ENCODE results near the gene HPCA.

The HPCA gene

DNA sequence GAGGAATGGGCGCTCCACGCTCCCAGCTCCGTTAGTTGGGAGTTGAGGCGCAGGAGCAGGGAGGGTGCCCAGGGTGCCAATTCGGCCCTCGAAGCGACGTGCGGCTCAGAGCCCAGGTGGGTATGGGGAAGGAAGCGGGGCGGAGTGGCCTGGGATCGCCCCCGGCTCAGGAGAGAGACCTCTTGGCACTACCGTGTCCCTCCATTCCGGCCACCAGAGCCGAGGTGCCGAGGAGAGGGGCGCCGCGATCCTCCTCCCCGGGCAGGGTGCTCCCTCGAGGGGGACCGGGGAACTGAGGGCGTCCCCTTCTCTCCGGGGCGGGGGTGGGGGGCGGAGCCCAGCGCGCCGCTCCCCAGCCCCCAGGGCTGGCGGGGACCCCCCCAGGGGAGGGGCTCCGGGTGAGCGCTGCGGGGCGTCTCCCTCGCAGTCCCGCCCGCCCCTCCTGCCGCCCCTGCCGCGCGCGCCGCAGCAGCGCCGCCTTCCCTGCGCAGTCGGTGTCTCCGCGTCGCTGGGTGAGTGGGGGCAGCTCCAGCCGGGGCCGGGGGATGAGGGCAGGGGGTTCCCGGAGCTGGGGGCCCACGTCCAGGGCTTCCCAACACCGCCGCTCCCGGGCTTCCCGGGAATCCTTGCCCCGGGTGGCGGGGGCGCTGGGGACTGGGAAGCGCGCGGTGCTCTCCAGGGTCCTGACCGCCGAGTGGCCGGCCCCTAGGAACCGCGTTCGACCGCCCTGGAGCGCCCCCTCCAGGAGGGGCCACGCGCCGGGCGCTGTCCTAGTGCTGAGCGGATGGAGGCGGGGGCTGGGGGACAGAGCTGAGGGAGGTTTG, at the start of gene HPCA:
Gene HPCA, plus strand, starts transcription at position 488 of the 824 bp plus-strand sequence. CDS start 2,408 bp downstream, outside the sequence.
- DNase-seq, result peak; percentile 42

DNA sequence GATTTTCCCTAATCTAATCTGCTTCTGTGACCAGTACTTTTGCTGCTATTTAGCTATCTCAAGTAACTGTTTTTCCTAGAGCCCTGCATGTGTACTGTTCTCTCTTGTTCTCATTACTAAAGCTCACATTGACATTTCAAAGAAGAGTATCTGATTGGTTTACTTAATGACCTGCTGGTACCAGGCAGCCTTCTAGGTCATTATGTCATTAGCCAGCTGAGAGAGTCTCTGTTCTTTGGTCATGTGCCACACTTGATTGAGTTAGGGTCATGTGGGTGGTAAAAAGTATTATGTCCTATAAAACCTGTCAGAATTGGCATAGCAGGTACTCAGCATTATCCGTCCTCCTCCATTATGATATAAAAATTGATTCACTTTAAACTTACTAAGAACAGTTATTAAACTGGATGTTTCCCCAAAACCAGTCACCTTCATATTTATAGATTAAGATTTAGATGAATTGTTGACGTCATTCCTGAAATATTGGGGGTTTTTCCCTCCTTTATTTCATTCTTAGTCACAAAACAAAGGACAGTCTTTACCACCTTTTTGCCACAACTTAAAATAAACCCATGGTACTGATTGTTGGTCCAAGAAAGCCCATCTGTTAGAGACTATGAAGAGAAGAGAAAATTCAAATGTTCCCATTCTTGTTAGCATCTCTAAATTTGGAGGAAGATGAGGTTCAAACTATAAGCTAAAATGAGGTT, 37.8 kb upstream of the HPCA start:
- no peak for DNase-seq

DNA sequence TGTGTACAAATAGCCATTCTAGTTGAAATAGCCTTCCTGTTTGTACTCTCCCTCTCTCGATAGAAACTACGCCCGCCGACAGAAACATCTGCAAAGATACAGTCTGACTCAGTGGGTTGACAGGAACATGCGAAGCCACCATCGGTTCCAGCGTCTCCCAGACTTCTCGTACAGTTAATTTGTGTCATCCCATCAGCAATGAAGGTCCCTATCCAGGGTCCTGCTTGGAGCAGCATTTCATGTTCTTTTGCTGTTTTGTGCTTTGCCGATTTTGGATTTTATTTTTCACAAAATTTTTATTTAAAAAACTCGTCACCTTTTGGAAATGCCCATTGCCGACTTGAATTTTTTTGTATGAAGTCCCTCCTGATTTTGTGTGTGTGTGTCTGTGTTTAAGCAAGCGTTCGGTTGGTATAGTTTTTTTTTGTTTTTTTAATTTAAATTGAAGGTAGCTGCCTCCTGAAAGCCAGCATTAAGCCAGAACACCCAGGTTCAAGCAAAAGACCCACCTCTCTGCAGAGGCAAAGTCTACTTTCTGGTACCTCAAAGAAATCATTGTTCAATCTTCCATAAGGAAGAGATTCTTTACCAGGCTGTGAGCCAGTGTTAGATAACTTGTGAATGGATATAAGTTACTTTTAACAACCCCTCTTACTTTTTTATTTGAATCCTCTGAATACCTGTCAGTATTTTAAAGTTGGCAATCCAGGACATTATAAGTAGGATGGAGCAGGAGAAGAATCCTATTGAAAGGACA, 30.3 kb upstream of the HPCA start:
- no peak for DNase-seq

DNA sequence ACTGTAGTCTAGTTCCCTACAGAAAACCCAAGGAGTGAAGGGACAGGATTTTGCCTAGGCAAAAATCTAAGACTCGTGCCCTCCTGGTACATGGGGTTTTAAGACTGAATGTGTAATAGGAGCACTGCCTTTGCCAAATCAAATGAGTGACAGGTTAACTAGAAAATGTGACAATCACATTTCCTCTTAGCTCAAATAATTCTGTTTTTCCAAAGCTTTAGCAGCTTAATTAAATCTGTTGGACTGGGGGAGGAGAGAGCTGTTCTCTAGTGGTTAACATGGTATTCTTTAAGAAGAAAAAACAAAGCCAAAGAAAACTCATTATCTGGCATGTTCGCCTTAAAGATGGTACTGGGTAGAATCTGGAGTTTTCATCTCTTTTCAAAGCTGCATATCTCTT, 28.2 kb upstream of the HPCA start:
- no peak for DNase-seq

DNA sequence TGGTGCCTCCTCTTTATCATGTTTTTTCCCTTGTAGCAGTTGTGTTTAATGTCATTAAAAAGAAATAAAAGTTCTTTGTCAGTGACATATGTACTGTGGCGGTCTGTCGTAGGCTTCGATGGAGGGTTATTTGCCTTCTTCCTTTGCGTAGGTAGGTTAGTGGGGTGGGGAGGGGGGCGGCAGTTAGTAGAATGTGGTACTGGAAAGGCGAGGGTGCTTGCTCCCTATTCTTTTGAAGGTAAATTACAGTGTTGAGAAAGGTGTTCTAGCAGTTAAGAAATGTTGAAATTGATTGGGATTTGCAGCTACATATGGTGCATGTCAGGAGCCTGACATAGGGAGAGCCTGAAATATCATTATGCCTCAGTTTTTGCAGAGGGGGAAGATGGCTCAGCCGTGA, 27.5 kb upstream of the HPCA start:
- DNase-seq, result no peak

DNA sequence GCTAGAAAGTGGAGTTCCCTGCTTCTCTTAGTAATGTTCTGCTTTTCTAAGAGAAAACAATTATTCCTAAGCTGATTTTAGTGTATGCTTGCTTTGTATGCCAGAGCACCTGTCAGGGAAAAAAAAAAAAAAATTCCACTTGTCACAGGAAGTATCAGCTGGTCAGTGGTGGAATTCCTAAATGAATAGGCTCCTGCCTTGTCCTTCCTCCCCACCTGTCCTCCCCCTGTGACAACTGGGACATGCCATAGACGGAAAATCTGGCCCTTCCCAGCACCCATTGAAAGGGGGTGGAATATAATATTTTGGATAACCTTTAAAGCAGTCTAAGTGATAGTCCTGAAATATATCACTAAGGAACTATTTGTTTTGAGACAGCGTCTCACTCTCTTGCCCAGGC, 26.4 kb upstream of the HPCA start:
- no peak for DNase-seq

DNA sequence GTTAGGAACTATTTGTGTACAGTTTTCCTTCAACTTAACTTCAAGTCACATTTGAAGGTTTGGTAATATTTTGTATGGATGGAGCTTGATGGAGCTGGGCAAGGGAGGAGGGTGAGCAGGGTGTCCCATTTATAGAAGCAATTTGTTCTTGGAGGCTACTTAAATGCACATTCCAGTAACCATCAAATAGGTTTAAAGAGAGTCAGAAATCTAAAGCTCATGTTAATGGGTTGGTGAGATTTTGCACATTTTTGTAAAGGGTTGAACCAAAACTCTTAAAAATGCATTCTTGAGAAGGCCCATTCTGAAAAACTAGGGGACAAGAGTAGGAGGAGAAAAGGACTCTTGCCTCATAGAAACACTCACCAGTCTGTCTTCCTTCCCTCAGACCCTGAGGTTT, 25.7 kb upstream of the HPCA start:
- no peak for DNase-seq

DNA sequence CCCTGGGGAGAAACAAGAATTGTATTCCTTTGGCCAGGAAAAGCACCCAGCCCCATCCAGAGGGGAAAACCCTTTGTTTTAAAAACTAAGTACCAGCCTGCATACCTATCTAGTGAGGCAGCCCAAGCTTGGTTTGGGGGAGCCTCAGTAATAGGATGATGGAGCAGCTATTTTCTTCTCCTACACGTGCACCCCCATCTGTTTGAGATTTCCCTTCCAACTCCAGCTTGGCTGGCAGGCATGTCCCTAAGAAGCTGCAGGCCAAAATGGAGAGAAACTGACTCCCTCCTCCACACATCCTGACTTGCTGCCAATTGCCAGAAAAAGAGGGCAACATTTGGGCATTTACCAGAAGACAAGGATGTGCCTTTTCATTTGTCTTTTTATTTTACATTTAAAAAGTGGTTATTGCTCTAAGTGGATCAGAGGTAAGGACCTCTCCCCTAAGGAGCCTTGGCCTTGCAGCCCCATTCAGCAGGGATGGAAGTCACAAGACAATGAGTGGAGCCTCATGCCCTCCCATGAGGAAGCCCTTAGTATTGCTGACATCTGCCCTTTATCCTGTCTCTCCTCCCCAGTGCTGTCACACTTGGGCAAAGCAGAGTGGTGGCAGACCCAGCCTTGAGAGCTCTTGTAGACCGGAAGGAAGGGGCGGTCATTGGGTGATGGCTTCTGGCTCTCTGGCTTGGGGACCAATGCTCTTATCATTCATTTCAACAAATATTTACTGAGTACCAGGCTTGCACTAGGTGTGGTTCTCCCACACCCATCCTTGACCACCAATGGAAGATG, 24.2 kb upstream of the HPCA start:
- DNase-seq, result no peak

DNA sequence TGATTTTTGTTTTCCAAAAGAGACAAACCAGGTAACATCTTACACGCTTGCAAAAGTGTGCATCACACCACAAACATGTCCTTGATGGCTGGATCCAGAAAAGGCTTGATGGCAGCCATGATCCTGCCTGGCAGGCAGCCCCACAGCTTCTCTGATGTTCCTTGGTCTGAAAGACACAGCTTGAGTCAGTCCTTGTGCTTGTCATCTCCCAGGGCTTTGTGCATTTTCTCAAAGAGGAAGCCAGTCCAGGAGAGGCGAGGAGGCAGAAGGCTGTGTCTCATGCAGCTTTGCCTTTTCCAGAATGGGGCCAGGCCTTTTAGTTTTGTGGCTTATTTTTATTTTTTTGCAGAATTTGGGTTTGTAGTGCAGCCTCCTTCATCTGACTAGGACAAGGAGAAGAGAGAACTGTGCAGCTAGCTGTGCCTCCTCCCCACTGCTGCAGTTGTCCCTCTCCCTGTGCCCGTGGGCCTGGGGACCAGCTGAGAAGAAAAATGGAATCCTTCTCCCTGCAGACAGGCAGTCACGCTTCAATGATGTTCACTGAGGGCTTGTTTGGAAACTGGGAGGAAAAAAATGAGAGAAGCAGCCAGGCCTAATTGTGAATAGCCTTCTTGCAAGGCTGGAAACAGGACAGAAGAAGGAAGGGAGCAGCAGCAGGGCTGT, 22.9 kb upstream of the HPCA start:
- DNase-seq, result no peak

DNA sequence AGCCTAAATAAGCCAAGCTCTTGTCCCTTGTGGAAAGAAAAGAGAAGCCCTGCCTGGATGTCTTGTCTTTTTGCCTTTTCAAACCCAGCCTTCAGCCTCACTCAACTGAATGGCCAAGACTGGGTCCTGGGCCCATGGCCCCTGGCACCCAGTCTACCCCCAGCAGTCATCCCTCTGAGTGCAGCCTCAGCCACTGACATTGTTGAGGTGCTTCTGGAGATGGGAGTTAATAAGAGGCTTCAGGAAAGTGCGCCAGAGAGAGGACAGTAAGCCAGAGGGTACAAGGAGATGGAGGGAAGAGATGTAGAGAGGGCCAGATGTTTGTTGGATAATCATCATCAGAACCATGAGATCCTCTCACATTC, 22.4 kb upstream of the HPCA start:
- no peak for DNase-seq

DNA sequence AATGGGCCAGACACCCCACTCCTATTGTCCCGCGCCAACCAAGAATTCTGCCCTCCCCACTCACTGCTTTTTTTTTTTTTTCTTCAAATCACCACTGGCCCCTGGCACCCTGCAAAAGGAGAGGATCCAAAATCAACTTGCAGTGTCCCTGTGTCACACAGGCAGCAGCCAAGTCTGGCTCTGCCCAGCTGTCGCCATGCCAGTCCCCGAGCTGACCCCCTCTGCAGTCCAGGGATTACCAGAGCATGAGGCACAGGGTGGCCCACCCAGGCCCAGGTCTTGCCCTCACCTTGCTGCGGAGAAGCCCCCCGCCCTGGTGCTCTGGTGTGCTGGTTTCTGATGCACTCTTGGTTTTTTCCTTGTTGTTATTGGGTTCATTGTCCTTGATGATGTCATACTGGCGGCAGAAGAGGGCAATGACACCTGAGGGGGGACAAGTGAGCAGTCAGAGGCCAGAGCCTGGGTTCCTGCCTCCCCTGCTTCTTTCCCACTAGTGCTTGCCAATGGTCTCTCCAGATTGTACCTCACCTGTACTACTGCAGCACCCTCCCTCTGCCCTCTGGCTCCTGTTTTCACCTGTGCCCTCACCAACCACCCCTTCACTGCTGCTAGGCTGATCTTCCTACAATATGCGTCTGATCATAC, 21.8 kb upstream of the HPCA start:
- no peak for DNase-seq

DNA sequence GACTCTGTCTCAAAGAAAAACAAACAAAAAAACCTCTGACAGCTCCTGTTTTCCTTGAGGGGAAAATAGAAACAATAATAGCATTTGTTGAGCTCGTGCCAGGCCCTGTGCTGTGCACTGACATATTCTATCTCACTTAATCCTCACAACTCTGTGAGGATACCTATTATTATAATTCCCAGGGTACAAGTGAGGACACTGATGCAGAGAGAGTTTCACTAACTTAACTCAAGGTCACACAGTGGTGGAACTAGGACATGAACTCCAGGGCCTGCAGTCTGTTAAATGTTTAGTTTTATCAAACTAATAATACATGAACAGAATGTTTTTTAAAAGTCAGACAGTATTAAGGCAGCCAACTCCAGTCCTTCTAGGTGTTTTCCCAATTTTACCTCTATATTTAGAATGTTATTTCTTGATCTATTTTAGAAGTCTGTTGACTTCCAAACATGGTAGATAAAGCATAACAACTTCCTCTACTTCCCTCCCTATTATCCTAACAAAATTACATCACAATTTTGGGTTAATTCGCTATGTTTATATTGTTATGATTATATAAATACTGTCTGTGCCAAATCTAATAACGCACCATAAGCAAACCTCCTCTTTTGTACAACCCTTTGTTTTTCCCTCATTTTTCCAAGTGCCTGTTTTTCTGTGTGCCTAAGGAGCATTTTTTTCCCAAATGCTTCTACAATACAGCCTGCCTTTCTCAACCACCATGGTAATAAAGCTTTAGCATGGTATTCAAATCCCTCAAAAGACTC, 20.5 kb upstream of the HPCA start:
- DNase-seq, result no peak

DNA sequence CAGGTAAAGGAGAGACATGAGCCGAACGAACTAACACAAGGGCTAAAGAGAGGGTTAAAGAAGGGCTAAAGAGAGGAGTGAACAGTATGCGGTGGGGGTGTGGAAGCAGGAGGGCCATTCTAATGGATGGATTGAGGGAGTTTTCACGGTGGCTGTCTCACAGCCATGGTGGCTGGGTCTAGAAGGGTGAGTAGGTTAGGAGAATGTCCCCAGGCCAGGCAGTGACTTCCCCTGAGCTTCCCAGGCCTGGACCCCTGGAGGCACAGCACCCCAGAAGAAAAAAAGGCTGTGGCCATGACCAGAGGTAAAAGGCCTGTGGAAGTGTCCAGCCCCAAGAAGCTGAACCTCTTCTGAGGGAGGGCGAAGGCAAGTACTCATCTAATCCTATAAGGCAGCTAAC, 19.1 kb upstream of the HPCA start:
- no peak for DNase-seq

DNA sequence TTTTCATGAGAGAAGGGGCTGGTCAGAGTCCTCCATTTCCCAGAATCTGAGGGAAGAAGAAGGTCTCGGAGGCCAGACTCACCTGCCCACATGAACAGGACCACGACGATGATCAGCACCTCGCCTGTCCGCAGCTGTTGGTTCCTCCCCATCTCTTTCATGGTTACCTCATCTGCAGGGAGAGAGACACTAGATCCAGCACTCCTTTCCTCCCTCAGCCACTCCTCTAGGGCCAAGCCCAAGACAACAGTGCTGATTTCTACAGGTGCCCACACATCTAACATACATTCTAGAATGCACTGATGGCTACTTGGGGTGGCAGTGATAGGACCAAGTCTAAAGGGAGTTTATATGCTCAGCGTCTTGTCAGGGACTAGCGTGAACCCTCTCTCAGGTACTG, 18.6 kb upstream of the HPCA start:
- no peak for DNase-seq

DNA sequence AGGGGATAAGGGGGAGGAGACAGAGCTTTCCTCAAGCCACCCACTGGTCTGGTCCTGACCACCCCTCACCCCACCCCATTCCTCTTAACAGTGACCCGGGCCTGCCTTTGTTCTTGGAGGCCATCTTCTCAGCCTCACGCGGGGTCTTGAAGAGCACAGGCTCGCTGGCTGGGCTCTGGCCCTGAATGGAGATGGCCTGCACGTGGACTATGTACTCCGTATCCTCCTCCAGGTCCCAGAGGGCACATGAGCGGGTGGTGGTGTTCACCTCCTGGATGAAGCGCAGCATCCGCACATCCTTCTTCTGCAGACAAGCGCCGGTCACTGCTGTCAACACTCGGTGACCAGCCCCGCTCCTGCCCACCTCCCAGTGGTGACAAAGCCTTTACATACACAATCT, 18.2 kb upstream of the HPCA start:
- DNase-seq, result no peak

DNA sequence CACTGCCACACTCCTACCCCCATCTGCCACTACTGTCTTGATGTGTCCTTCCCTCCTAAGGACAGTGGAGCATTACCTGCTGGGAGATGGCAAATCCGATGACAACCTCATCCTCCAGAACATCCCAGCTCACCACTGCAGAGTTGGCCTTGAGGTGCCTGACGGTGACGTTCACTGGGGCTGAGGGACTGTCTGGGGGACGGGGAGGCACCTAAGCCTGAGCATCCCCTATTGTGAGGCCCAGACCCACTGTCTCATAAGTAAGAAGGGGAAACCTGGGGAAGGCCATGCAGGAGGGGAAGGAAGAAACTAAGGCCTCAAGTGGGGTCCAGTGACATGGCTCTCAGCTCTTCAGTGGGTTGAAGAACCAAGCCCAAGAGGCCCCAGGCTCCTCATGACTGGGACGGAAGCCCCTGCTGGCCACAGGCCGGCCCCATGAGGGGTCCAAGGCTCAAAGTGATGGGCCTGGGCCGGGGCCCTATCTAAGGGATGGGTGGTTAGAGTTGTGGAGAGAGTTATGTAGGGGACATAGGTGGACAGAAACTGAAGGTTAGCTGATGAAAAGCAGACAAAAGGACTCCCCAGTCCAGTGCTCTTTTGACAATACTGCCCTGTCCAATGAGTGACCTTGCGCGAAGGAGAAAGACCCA, 17.4 kb upstream of the HPCA start:
- no peak for DNase-seq

DNA sequence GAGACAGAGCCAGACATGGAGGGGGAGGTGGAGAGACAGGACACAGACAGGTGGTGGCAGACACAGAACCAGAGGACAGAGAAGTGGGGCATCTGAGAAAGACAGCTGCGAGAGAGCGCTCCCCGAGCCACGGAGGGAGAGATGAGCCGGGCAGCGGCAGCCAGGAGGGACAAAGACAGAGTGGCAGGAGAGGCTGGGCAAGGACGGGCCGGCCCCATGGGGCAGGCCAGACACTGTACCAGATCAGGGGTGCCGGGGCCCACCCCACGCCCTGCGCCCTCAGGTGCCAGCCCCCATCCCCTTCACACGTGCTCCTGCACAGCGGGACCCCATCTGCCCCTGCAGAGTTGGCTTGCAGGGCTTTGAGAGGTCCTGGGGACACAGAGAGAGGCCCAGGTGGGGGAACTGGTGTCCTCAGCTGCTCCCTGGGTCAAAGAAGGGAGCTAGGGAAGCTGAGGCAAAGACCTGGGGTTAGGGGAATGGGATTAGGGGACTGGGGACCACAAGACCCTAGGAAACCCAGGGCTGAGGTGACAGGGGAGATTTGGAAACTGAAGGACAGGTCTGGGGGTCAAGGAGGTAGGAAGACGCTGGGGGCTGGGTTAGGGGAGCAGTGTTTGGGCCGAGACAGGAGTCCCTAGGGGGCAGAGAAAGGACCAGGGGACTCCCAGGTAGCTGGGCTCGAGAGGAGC, 16.2 kb upstream of the HPCA start:
- DNase-seq, result no peak

DNA sequence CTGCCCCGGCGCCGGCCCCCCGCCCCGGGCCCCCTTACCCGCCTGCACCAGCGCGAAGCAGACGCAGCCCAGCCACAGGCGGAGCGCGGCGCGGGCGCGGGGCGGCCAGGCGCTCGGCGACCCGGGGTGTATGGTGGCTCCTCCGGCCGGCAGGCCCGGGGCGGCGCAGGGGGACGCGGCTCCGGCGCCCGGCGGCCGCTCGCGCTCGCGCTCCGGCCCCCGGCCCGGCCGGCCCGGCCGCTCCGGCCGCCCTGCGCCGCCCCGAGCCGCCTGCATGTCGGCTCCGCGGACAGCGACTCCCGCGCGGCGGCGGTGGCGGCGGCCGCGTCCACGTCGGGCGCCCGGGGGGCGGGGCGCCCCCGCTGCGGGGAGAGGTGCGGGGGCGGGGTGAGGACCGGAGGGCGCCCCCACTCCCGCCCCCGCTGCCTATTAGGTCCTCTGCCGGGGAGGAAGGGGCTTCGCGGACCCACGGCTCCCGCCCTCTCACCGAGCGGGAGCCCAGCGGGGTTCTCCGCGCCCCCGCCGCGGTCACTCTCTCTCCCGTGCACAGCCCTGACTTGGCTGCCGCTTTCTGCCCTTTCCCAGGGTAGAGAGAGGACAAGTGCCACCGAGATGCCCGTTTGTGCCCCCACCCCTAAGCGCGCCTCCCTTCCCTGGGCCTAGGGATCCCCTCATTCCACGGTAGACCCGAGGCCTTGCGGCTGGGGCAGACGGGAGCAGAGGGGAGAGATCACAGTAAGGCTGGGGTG, 15.5 kb upstream of the HPCA start, which contains the start of gene FNDC5:
Gene FNDC5, minus strand, starts transcription at position 298 of the 749 bp plus-strand sequence.
- DNase-seq, result no peak

Measured in activated T-cell treated with anti-CD3 and anti-CD28 coated beads, Interleukin-2, amount 50 U/mL, for 1 hour (primary cell).